IMR-90 (cell line): ENCODE results near the gene KIF16B. TPM values are rescaled to one million over a fixed set of nuclear protein-coding genes. Genes with fewer than 3 reads are reported as not detected.

Source experiments
- ATAC-seq: fragments of 200-7000 bp; cut with Tn5 transposase; 2 replicates; pipeline ENCODE4 v1.9.1; 2020; ENCODE audit warnings: low read depth, mild to moderate bottlenecking, moderate library complexity
- BruUV-seq: library from RNA; stranded (reverse); fragments of 400-500 nt; replicated peaks from 2 replicates; lab custom pipeline; 2021; lab: Mats Ljungman, UMichigan
- CTCF ChIA-PET: fragments of 300-600 bp; formaldehyde crosslinking; extraction: SDS; loops from one replicate; lab custom pipeline; 2021; ENCODE audit warnings: antibody characterized with exemption; lab: Yijun Ruan, JAX
- POLR2A ChIA-PET: fragments of 300-600 bp; sonication (Branson Sonifier 250); formaldehyde crosslinking; loops from one replicate; lab custom pipeline; 2022; ENCODE audit warnings: antibody characterized with exemption; ENCODE audit not compliant: unreplicated experiment; lab: Charles Lee
- DNase-seq: peaks from one replicate; pipeline ENCODE4 v3.0.0; 2013
- H2AFZ ChIP-seq: replicated peaks from 2 replicates; pipeline ENCODE3; 2013; ENCODE audit warnings: low read length, mild to moderate bottlenecking; ENCODE audit not compliant: poor library complexity
- H2AK5ac ChIP-seq: 2 replicates; pipeline ENCODE4 v1.6.1; 2013; ENCODE audit warnings: low read depth, low read length, inconsistent platforms
- H2AK9ac ChIP-seq: replicated peaks from 2 replicates; pipeline ENCODE3; 2013; ENCODE audit warnings: mild to moderate bottlenecking, low read depth, low read length, moderate library complexity; ENCODE audit not compliant: poor library complexity
- H2BK120ac ChIP-seq: 2 replicates; pipeline ENCODE4 v1.6.1; 2013; ENCODE audit warnings: low read depth, low read length, inconsistent platforms
- H2BK15ac ChIP-seq: 3 replicates; pipeline ENCODE4 v1.6.1; 2013; ENCODE audit warnings: low read depth, low read length, inconsistent platforms
- H2BK20ac ChIP-seq: 2 replicates; pipeline ENCODE4 v1.6.1; 2013; ENCODE audit warnings: low read depth, mild to moderate bottlenecking, inconsistent platforms, low read length, moderate library complexity
- H2BK5ac ChIP-seq: 2 replicates; pipeline ENCODE4 v1.6.1; 2013; ENCODE audit warnings: mild to moderate bottlenecking, low read depth, low read length, inconsistent platforms; ENCODE audit not compliant: poor library complexity, severe bottlenecking
- H3K14ac ChIP-seq: replicated peaks from 2 replicates; pipeline ENCODE4 v1.6.1; 2013; ENCODE audit warnings: low read depth, low read length, inconsistent platforms
- H3K18ac ChIP-seq: 2 replicates; pipeline ENCODE4 v1.6.1; 2013; ENCODE audit warnings: low read depth, low read length, control low read depth
- H3K23ac ChIP-seq: 2 replicates; pipeline ENCODE4 v1.6.1; 2013; ENCODE audit warnings: low read depth, low read length, inconsistent platforms
- H3K27ac ChIP-seq: 2 replicates; pipeline ENCODE4 v1.5.1; 2013; ENCODE audit warnings: mild to moderate bottlenecking, control low read depth, low read length; ENCODE audit not compliant: insufficient read depth
- H3K27me3 ChIP-seq: 2 replicates; pipeline ENCODE4 v1.6.1; 2013; ENCODE audit warnings: low read length; ENCODE audit not compliant: control insufficient read depth, insufficient read depth
- H3K36me3 ChIP-seq: 2 replicates; pipeline ENCODE4 v1.6.1; 2013; ENCODE audit warnings: low read length, mixed read lengths; ENCODE audit not compliant: control insufficient read depth, insufficient read depth
- H3K4ac ChIP-seq: 2 replicates; pipeline ENCODE4 v1.6.1; 2013; ENCODE audit warnings: low read depth, low read length, inconsistent platforms
- H3K4me1 ChIP-seq: 2 replicates; pipeline ENCODE4 v1.6.1; 2013; ENCODE audit warnings: low read length, mixed read lengths; ENCODE audit not compliant: control insufficient read depth, insufficient read depth
- H3K4me2 ChIP-seq: 2 replicates; pipeline ENCODE4 v1.6.1; 2013; ENCODE audit warnings: low read depth, mild to moderate bottlenecking, control low read depth, low read length, moderate library complexity
- H3K4me3 ChIP-seq: 2 replicates; pipeline ENCODE4 v1.5.1; 2013; ENCODE audit warnings: low read depth, mild to moderate bottlenecking, control low read depth, low read length, moderate library complexity; ENCODE audit not compliant: insufficient read depth
- H3K56ac ChIP-seq: 2 replicates; pipeline ENCODE4 v1.6.1; 2013; ENCODE audit warnings: low read length, inconsistent platforms; ENCODE audit not compliant: insufficient read depth; ENCODE audit errors: extremely low read depth
- H3K79me1 ChIP-seq, 2 experiments: 2 replicates each; pipeline ENCODE4 v1.6.1; 2013; ENCODE audit warnings: low read length in 2 of 2, inconsistent platforms in 1 of 2, low read depth in 1 of 2
- H3K9ac ChIP-seq: 2 replicates; pipeline ENCODE4 v1.6.1; 2013; ENCODE audit warnings: low read depth, low read length, control low read depth
- H3K9me1 ChIP-seq: 2 replicates; pipeline ENCODE4 v1.6.1; 2013; ENCODE audit warnings: low read length, inconsistent platforms; ENCODE audit not compliant: insufficient read depth
- H3K9me3 ChIP-seq: 2 replicates; pipeline ENCODE4 v1.6.1; 2013; ENCODE audit warnings: low read length; ENCODE audit not compliant: control insufficient read depth, insufficient read depth
- H4K20me1 ChIP-seq: 2 replicates; pipeline ENCODE4 v1.6.1; 2013; ENCODE audit warnings: low read length, inconsistent platforms; ENCODE audit not compliant: insufficient read depth
- H4K5ac ChIP-seq: 2 replicates; pipeline ENCODE4 v1.6.1; 2013; ENCODE audit warnings: mild to moderate bottlenecking, low read depth, low read length, control low read depth
- H4K8ac ChIP-seq, 2 experiments: 2 replicates each; pipeline ENCODE4 v1.6.1; 2013; ENCODE audit warnings: low read depth in 2 of 2, low read length in 2 of 2, control low read depth in 1 of 2, inconsistent platforms in 1 of 2
- H4K91ac ChIP-seq: 2 replicates; pipeline ENCODE4 v1.6.1; 2013; ENCODE audit warnings: low read depth, low read length, inconsistent platforms; ENCODE audit not compliant: insufficient read depth
- BHLHE40 ChIP-seq: fragments of 150-350 bp; IDR thresholded peaks from 2 replicates; pipeline ENCODE4 v1.6.1; 2016; ENCODE audit warnings: mild to moderate bottlenecking, low read depth, low read length
- CEBPB ChIP-seq: IDR thresholded peaks from 2 replicates; pipeline ENCODE4 v1.6.1; 2012; ENCODE audit warnings: low read depth, low read length, improper control_type of control experiment
- CHD1 ChIP-seq: IDR thresholded peaks from 2 replicates; pipeline ENCODE4 v1.6.1; 2012; ENCODE audit warnings: low read depth, low read length, improper control_type of control experiment
- CTCF ChIP-seq: conservative IDR thresholded peaks from 2 replicates; pipeline ENCODE4 v1.5.1; 2012; ENCODE audit warnings: mild to moderate bottlenecking, low read depth, low read length, improper control_type of control experiment
- ELK1 ChIP-seq: fragments of 150-350 bp; IDR thresholded peaks from 2 replicates; pipeline ENCODE4 v1.6.1; 2016; ENCODE audit warnings: low read depth, mild to moderate bottlenecking, low read length, moderate library complexity, borderline replicate concordance
- FOS ChIP-seq: fragments of 150-350 bp; IDR thresholded peaks from 2 replicates; pipeline ENCODE4 v1.6.1; 2016; ENCODE audit warnings: low read depth, low read length
- MAFK ChIP-seq: IDR thresholded peaks from 2 replicates; pipeline ENCODE4 v1.6.1; 2012; ENCODE audit warnings: low read depth, low read length, improper control_type of control experiment
- MAZ ChIP-seq: IDR thresholded peaks from 2 replicates; pipeline ENCODE4 v1.6.1; 2012; ENCODE audit warnings: low read depth, mild to moderate bottlenecking, low read length, improper control_type of control experiment, moderate library complexity, borderline replicate concordance
- MXI1 ChIP-seq: IDR thresholded peaks from 2 replicates; pipeline ENCODE4 v1.6.1; 2012; ENCODE audit warnings: low read depth, mild to moderate bottlenecking, low read length, moderate library complexity, borderline replicate concordance
- NFE2L2 ChIP-seq: fragments of 150-350 bp; IDR thresholded peaks from 2 replicates; pipeline ENCODE4 v1.6.1; 2016; ENCODE audit warnings: low read depth, mild to moderate bottlenecking, low read length
- POLR2A ChIP-seq: IDR thresholded peaks from 2 replicates; pipeline ENCODE4 v1.6.1; 2012; ENCODE audit warnings: mild to moderate bottlenecking, low read depth, low read length
- RAD21 ChIP-seq: IDR thresholded peaks from 2 replicates; pipeline ENCODE4 v1.6.1; 2012; ENCODE audit warnings: low read length, improper control_type of control experiment
- RCOR1 ChIP-seq: IDR thresholded peaks from 2 replicates; pipeline ENCODE4 v1.6.1; 2012; ENCODE audit warnings: mild to moderate bottlenecking, low read length, improper control_type of control experiment; ENCODE audit not compliant: insufficient replicate concordance
- RFX5 ChIP-seq: IDR thresholded peaks from 2 replicates; pipeline ENCODE4 v1.8.0; 2012; ENCODE audit warnings: low read depth, mild to moderate bottlenecking, low read length, moderate library complexity
- SMC3 ChIP-seq: fragments of 150-350 bp; IDR thresholded peaks from 2 replicates; pipeline ENCODE4 v1.6.1; 2016; ENCODE audit warnings: low read depth, mild to moderate bottlenecking, antibody characterized with exemption, low read length, moderate library complexity
- USF2 ChIP-seq: fragments of 150-350 bp; IDR thresholded peaks from 2 replicates; pipeline ENCODE4 v1.6.1; 2017; ENCODE audit warnings: mild to moderate bottlenecking, antibody characterized with exemption, low read length, low read depth
- WGBS, 2 experiments: methylation state at CpG; one replicate each; pipeline versions ENCODE4 v1.1.5 to v1.1.7; 2013; ENCODE audit warnings: missing lambda C conversion rate in 2 of 2; ENCODE audit not compliant: insufficient read length in 1 of 2; ENCODE audit errors: extremely low coverage in 2 of 2; 5-methylcytosine and 5-hydroxymethylcytosine counted together
- dilution Hi-C: fragments of 300-500 bp; cut with HindIII; formaldehyde crosslinking; loops from one replicate; pipeline ENCODE4 v1.14.3; 2018; ENCODE audit warnings: low sequenced_read_pairs; ENCODE audit not compliant: unreplicated experiment
- in situ Hi-C: fragments of 300-500 bp; cut with MboI; formaldehyde crosslinking; loops from 3 replicates; pipeline ENCODE4 v1.14.3; 2019; ENCODE audit warnings: low sequenced_read_pairs, inconsistent platforms, mixed read lengths
- intact Hi-C: fragments of 100-400 bp; cut with micrococcal nuclease; formaldehyde crosslinking; loops from 2 replicates; pipeline ENCODE4 v1.10.0; 2022
- polyA plus RNA-seq, 3 experiments: library from polyadenylated mRNA; depleted of rRNA; stranded (reverse); fragments of >200 nt; gene quantifications; 2 replicates each; pipeline ENCODE4 v1.2.3, GENCODE V29; 2012; ENCODE audit warnings: low replicate concordance in 1 of 3
- total RNA-seq: library from RNA; depleted of rRNA; stranded (reverse); fragments of >200 nt; gene quantifications from 2 replicates; pipeline ENCODE4 v1.2.3, GENCODE V29; 2012

Gene KIF16B
- total and polyA plus RNA-seq, 2 of the 4 experiments (the other 2 are of a cell fraction), result 4.7 to 10.0 TPM

- Histone ChIP-seq H2AK5ac (no peak overlapping the region), H3K36me3 (0 out of 2 replicates have a peak, but pooled peaks cover 2% of the 10 kb centered on the region), H4K20me1 (no peaks in the 10 kb centered on the region), H3K4me1 (peaks cover 4% of the 10 kb centered on the region), H3K79me1 (no peaks in the 10 kb centered on the region), H3K4me3 (no peak overlapping the region), H3K56ac (no peak overlapping the region), H4K91ac (no peak overlapping the region), H2BK5ac (no peak overlapping the region), H3K18ac (no peak overlapping the region), H3K27me3 (no peaks in the 10 kb centered on the region), H3K9me3 (no peaks in the 10 kb centered on the region), H3K4me2 (no peak overlapping the region), H2BK15ac (no peak overlapping the region), H2BK20ac (no peak overlapping the region), H2AK9ac (no peak overlapping the region), H3K27ac (no peak overlapping the region), H3K14ac (no peak overlapping the region), H2BK120ac (no peak overlapping the region), H3K4ac (no peak overlapping the region), H3K23ac (no peak overlapping the region), H2AFZ (no peak overlapping the region), H4K5ac (no peak overlapping the region), H4K8ac (no peak overlapping the region), H3K9me1 (0 out of 2 replicates have a peak, but pooled peaks cover 3% of the 10 kb centered on the region), H3K9ac (no peak overlapping the region)
- TF ChIP-seq MAFK (no peak), CEBPB (no peak), MAZ (no peak), CTCF (no peak), ELK1 (no peak), CHD1 (no peak), FOS (no peak), RFX5 (no peak), MXI1 (no peak), RAD21 (no peak), USF2 (no peak), SMC3 (no peak), NFE2L2 (no peak), POLR2A (no peak), RCOR1 (no peak), BHLHE40 (no peak)
- POLR2A ChIA-PET, result no interaction called here
- dilution Hi-C loops (no loop called here), in situ Hi-C loops (no loop called here), intact Hi-C loops (no loop called here)
- DNase-seq (no peak), ATAC-seq (peak; percentile 30; the same call in 1 of the 2 replicates)
- no CpG with 5 or more reads among the region's 5 CpGs for WGBS, 2 experiments
- BruUV-seq, result no TSS peak
- CTCF ChIA-PET, result no interaction called here
Measured at GRCh38 chr20:16364320-16364687, 208.9 kb downstream of the KIF16B start.
